ENCODE measurements around the gene ESRRG.

ESRRG gene

DNA sequence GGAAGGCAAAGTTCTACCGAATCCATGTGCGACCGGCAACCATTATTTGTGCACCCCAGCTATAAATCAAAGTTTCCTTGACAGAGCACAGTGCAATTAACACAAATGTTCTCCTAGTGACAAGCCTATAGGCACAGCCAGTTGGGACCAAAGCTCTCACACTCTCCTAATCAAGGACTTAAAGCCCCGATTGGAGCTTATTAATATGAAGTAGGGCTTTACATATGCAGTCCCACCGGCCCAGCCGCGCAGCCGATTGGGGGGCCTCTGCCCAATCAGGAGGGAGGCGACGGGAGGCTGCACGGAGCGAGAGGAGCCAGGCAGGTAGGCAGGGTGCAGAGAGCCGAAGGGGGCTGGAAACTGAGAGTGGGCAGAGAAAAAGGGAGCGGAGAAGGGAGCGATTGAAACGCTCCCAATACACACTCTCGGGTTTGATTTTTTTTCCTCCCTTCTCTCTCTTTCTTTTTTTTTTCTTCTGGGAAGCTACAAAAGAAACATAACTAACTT lies at the start of gene ESRRG:
Gene ESRRG, minus strand, starts transcription at position 156 of the 507 bp plus-strand sequence. Its CDS starts 130 bp downstream, at position 26.
- no peak for DNase-seq (ENCODE audit: low read depth)
- H3K4me3 ChIP-seq (ENCODE audit: low read depth, low read length): no peak within 1 kb of the TSS
- TF ChIP-seq, protein P1, sequence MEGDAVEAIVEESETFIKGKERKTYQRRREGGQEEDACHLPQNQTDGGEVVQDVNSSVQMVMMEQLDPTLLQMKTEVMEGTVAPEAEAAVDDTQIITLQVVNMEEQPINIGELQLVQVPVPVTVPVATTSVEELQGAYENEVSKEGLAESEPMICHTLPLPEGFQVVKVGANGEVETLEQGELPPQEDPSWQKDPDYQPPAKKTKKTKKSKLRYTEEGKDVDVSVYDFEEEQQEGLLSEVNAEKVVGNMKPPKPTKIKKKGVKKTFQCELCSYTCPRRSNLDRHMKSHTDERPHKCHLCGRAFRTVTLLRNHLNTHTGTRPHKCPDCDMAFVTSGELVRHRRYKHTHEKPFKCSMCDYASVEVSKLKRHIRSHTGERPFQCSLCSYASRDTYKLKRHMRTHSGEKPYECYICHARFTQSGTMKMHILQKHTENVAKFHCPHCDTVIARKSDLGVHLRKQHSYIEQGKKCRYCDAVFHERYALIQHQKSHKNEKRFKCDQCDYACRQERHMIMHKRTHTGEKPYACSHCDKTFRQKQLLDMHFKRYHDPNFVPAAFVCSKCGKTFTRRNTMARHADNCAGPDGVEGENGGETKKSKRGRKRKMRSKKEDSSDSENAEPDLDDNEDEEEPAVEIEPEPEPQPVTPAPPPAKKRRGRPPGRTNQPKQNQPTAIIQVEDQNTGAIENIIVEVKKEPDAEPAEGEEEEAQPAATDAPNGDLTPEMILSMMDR (IDR thresholded peaks at IDR 0.05; ENCODE audit: insufficient read depth, low read depth, low read length, missing control alignments): no peak

DNA sequence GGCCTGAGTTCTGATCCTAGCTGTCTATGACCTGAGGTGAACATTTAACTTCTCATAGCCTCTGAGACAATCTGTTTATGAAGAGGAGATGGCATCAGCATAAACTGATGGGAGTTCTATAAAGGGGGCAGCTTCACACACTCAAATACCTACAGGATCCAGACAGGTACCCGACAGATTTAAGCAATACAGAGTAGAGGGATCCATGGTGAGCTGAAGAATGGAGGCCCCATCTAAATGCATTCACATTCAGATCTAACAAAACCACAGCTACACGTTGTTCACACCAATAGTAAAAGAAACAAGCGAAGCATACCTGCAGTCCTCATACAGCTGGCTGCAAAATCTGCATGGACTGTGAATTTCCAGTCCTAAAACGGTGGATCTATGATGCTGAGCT lies 48.7 kb upstream of the ESRRG start:
- no peak overlapping the region for H3K4me3 ChIP-seq (ENCODE audit: low read depth, low read length)
- TF ChIP-seq, protein P1 (IDR thresholded peaks at IDR 0.05; ENCODE audit: insufficient read depth, low read depth, low read length, missing control alignments): no peak
- no peak for DNase-seq (ENCODE audit: low read depth)

DNA sequence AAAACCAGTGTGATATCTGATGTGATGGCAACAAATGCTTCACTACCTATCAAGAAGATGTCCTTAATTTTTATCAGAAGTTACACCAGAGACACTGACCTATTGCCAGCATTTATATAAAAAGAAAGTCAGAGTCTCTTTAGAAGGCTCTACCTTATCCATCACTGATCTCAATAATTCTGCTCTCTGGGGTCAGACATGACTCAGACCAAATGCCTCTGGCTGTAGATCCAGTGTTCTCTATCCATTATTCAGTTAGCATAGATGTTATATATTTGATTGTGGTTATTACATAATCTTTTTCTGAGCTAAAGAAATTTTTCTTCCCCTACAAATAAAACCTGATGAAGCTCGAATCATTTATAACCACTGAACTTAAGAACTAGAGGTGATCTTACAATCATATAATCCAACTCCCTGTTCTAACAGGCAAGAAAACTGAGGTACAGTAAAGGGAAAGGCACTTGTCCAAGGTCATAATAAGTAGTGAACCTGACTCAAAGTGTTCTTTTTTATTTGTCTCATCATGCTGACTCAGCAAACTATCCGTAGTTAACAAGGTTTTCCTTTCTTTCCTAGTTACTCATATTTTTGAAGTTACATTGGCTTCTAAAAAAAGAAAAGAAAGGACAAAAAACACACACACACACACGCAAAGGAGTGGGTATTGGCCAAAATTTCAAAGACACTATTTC lies 43.6 kb upstream of the ESRRG start:
- no peak overlapping the region for H3K4me3 ChIP-seq (ENCODE audit: low read depth, low read length)
- DNase-seq (ENCODE audit: low read depth): no peak
- TF ChIP-seq, protein P1 (IDR thresholded peaks at IDR 0.05; ENCODE audit: insufficient read depth, low read depth, low read length, missing control alignments): no peak

DNA sequence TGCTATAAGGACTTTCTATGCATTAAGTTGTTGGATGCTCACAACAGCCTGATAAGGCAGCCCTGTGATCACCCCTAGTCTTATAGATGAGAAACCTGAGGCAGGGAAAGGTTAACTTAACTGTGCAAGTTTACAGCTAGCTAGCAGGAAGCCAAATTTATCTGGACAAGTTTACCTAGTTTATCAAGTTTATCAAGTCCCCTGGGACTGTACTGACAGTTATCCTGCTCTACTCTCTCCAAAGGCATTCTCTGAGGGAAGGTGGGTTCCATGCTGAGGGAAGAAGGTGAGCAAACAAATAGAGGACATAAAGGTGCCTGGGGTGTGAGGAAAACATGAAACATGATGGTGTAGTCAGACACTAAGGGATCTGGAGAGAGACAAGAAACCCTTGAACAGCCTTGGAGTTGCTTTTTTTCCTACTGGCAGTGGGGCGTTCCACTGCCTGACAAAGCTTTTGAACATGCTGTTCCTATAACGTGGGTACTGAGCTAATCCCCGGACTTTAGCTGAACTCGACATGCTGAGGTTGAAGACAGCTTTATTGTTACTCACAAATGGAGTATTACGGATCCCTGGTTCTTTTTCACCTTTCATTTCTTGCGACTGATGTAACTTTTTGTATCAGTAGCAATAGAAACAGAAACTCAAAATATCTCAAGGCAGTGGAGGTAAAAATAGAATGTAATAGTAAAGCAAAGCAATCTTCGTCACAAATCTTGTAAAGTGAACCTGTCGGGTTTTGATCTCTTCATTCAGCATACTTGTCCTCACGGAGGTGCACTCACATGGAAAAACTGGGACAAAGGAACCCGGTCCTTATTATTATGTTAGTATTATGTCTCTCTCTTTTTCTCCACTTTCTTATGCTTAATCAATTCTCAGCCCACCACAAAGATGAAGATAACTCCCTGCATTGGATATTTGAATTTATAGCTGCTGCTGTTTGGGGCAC lies 42.4 kb upstream of the ESRRG start:
- TF ChIP-seq, protein P1 (IDR thresholded peaks at IDR 0.05; ENCODE audit: insufficient read depth, low read depth, low read length, missing control alignments): no peak
- DNase-seq (ENCODE audit: low read depth): no peak
- H3K4me3 ChIP-seq (ENCODE audit: low read depth, low read length): no peak overlapping the region

DNA sequence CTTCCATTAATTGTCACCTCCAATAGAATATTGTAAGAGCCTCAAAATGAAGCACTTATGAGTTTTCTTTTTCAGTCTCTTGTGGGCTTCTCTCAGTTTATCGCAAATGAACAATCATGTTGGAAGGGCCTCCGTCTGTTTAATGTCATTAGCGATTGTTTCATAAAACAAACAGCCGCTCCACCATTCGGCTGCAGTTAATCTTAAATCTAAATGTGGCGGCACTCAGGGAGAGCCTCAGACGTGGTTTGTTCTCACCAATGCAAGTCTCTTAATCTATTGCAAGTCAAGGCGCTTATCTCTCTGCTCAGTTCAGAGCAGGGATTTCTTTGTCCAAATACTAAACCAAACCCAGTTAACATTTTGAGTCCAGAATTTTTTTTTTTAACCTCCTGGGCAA lies 34.9 kb upstream of the ESRRG start:
- TF ChIP-seq, protein P1 (IDR thresholded peaks at IDR 0.05; ENCODE audit: insufficient read depth, low read depth, low read length, missing control alignments): no peak
- no peak overlapping the region for H3K4me3 ChIP-seq (ENCODE audit: low read depth, low read length)
- no peak for DNase-seq (ENCODE audit: low read depth)

DNA sequence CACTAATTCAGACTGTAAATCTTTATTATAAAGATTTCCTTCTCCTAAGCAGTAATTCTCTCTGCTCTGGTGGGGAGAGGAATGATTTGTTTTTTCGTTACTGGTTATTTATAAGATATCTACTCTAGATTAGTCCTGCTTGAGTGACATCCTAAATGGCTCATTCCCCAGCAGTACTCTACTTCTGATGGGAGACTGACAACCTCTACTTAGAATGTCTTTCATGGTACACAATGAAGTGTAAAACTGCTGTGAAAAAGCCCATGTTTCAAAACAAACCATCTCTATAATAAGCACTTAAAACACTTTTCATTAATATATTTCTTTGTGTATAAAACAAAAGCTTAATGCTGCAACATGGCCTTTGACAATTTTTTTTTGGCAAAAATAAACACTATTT lies 33.9 kb upstream of the ESRRG start:
- no peak for DNase-seq (ENCODE audit: low read depth)
- no peak overlapping the region for H3K4me3 ChIP-seq (ENCODE audit: low read depth, low read length)
- TF ChIP-seq, protein P1 (IDR thresholded peaks at IDR 0.05; ENCODE audit: insufficient read depth, low read depth, low read length, missing control alignments): no peak

Measured in GM12865 (cell line).